GM18526 (cell line): ENCODE results near the gene TMEM256.
A peak's percentile ranks its signal among the peaks of the same experiment; 100 is the strongest.

ENCODE experiments used
- POLR2A ChIP-seq: IDR thresholded peaks from 3 replicates; pipeline ENCODE4 v1.6.1; 2011; ENCODE audit not compliant: insufficient read length; ENCODE audit errors: extremely low read depth

TMEM256 gene

GRCh38 chr17:7388856-7389255, 15.0 kb downstream of the TMEM256 start:
- TF ChIP-seq POLR2A: no peak

DNA sequence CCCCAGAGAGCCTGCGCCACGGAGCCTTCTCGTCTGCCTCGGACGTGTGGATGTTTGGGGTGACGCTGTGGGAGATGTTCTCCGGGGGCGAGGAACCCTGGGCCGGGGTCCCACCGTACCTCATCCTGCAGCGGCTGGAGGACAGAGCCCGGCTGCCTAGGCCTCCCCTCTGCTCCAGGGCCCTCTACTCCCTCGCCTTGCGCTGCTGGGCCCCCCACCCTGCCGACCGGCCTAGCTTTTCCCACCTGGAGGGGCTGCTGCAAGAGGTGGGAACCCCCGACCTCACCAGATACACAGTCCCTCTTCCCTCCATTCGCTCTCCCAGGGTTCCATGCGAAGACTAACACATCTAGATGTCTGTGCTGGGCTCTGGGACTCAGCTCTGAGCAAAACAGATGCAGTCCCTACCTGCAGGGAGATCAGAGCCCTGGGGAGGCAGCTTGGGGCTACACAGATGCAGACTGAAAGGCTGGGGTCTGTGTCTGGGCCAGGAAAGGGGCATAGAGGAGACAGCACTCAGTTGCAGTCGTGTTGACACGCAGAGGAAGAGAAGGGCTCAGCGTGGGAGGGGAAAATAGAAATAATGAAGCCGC, 19.3 kb downstream of the TMEM256 start:
- no peak for TF ChIP-seq POLR2A

DNA sequence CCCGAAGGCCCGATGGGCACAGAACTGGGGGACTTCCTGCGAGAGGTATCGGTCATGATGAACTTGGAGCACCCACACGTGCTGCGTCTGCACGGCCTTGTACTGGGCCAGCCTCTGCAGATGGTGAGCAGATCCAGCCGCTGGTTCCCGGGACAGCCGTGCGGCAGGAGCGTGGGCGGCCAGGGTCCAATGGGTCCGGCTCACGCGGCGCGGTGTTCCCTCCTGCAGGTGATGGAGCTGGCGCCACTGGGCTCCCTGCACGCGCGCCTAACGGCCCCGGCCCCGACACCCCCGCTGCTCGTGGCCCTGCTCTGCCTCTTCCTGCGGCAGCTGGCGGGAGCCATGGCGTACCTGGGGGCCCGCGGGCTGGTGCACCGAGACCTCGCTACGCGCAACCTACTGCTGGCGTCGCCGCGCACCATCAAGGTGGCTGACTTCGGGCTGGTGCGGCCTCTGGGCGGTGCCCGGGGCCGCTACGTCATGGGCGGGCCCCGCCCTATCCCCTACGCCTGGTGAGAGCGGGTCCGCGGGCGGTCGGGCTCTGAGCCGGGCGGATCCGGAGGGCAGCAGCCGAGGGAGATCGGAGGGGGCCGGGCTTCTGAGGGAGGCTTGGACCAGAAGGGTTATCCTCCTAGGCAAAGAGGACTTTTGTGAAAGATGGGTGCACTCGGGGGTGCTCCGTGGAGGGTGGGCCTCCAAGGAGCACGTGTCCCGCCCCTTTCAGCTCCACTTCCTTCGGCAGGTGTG, 20.0 kb downstream of the TMEM256 start:
- peak; percentile 45 for TF ChIP-seq POLR2A

DNA sequence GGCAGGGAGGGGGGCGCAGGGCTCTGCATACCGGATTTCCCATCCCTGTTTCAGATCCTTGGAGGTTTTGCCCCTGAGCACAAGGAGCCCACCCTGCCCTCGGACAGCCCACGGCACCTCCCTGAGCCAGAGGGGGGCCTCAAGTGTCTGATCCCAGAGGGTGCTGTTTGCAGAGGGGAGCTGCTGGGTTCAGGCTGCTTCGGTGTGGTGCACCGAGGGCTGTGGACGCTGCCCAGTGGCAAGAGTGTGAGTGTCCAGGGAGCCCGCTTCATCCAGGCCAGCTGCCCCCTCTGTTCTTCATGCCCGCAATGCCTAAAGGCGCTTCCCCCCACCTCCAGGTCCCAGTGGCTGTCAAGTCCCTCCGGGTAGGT, 20.5 kb downstream of the TMEM256 start:
- TF ChIP-seq POLR2A: no peak

- TF ChIP-seq POLR2A: no peak
These were observed 21.0 kb downstream of the TMEM256 start for GRCh38 chr17:7382901-7383300.

DNA sequence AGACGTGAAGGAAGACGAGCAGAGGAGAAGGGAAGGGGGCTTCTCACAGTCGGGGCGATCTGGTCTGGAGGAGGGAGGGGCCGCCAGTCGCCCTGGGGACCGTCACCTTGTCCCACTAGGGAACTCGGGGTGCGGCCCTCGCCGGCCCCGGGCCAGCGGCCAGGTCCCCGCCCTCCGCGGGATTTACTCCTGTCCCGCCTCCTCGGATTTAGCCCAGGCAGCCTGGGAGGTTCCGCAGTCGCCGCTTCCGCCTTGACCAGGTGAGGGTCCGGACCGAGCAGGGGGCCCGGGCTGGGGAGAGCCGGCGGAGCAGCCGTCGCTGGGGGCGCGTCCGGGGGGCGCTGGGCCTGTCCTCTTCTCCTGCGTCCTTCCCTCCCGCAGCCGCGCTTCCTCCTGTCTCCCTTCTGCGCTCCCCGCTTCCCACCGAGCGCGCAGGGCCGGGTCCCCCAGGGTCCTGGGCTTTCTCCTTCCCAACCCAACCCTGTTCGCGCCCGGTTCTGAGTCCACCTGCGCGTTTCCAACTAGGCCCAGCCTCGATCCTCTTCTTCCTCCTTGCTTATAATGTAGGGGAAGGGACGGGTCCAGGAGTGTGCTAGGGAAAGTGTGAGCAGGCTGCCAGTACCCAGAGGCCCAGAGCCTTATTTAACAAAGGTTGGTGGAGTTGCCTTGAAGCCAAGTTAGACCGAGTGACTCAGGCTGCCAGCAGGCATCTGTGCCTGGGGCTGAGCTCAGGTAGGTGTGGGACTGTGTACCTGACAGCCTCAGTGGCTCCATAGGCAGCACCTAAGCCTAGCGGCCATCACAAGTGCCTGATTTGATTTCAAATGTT, 22.8 kb downstream of the TMEM256 start, which contains the start of gene TNK1:
TSS of gene TNK1 (plus strand) at position 235 of the 829 bp plus-strand sequence. CDS start 1,838 bp downstream, outside the sequence.
- TF ChIP-seq POLR2A: no peak

DNA sequence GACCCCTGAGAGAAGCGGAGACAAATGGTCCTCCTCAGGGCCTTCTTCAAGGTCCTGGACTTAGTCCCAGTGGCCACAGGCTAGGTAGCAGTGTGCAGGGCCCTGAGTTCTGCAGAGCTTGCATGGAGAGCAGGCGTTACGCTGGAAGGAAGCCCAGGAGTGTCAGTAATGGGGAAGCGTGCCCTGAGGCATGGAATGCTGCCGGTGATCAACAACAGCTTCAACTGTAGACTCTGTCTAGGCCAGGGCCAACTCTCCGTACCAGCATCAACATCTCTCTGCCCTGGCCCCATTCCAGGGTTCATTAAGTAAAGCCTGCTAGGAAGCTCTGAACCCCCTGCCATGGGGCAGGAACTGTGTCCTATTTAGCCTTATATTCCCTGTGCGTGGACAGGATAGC, 23.6 kb downstream of the TMEM256 start:
- TF ChIP-seq POLR2A: no peak

GRCh38 chr17:7379134-7379533, 24.8 kb downstream of the TMEM256 start:
- TF ChIP-seq POLR2A: no peak

DNA sequence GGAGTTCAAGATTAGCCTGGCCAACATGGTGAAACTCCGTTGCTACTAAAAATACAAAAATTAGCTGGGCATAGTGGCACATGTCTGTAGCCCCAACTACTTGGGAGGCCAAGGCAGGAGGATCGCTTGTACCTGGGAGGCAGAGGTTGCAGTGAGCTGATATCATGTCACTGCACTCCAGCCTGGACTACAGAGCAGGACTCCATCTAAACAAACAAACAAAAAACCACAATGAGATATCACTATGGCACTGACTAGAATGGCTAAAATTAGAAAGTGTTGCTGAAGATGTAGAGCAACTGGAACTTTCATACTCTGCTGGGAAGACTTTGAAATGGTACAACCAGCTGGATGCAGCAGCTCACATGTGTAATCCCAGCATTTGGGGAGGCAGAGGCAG, 29.5 kb downstream of the TMEM256 start:
- TF ChIP-seq POLR2A: no peak

- TF ChIP-seq POLR2A: no peak
These were observed 33.0 kb downstream of the TMEM256 start for GRCh38 chr17:7370853-7371252.

DNA sequence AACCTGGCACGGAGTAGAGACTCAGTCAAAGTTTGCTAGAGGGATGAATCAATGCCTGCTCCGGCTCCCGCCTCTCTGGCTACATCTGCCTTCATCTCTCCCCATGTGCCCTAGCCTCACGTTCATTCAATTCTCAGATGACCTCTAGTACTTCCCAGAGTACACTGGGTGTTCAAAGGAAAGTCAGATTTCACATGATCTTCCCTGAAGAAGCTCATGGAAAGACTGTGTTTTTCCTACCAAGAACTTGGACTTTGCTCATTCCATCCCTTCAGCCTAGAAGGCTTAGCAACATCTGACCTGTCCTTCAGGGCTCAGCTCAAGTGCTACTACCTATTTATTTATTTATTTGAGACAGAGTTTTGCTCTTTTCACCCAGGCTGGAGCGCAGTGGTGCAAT, 34.1 kb downstream of the TMEM256 start:
- TF ChIP-seq POLR2A: no peak

GRCh38 chr17:7367918-7368598, 35.8 kb downstream of the TMEM256 start:
- no peak for TF ChIP-seq POLR2A

- TF ChIP-seq POLR2A: no peak
These were observed 36.8 kb downstream of the TMEM256 start for GRCh38 chr17:7367083-7367482.

GRCh38 chr17:7363311-7363710, 40.6 kb downstream of the TMEM256 start:
- no peak for TF ChIP-seq POLR2A

DNA sequence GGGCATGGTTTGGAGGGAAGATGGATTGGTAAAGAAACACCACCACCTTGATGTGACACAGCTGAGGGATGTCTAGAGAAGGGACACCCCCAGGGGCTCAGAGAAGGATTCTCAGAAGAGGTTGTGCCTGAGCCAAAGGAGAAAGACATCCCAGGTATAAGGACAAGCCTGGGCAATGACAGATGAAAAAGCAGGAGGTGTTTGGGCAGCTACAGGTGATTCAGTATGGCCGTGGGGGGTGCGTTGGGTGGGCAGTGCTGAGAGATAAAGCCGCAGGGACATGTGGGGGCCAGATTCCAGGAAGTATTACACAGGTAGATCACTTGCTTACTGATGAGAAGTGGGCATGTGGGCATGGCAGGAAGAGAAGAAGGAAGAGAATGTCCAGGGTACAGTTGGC, 42.0 kb downstream of the TMEM256 start:
- no peak for TF ChIP-seq POLR2A
